Activated CD8-positive, alpha-beta memory T cell treated with anti-CD3 and anti-CD28 coated beads, Interleukin-2, amount 50 U/mL, for 1 hour (primary cell): ENCODE data around the gene APPL2.

Experiments
- DNase-seq: peaks from one replicate; pipeline ENCODE4 v3.0.0-alpha.2; 2020; ENCODE audit errors: extremely low read depth

The APPL2 gene

DNA sequence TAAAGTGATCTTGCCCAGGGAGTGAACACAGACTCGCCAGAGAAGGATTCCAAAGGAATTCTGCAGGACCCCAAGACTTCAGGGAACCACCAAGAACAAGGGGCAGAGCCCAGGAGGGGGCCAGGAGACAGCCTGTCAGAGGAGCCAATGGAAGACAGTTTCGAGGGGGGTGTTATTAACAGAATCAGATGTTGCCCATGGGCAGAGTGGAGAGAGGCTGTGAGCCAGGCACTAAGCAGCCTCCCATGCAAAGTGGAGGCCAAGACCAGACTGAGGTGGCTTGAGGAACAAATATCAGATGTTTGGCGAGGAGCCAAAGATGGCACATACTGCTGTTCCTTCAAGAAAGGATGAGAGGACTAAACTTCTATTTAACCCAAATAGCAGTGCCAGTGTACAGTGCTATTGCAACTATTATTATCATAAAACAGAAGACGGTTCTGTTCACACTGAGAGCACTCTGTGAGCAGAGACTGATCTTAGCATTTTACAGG lies 12.6 kb downstream of the APPL2 start:
- DNase-seq = no peak

- no peak for DNase-seq
Measured at GRCh38 chr12:105222726-105223351, 13.1 kb downstream of the APPL2 start.

GRCh38 chr12:105222284-105222655 lies 13.7 kb downstream of the APPL2 start:
- no peak for DNase-seq

DNA sequence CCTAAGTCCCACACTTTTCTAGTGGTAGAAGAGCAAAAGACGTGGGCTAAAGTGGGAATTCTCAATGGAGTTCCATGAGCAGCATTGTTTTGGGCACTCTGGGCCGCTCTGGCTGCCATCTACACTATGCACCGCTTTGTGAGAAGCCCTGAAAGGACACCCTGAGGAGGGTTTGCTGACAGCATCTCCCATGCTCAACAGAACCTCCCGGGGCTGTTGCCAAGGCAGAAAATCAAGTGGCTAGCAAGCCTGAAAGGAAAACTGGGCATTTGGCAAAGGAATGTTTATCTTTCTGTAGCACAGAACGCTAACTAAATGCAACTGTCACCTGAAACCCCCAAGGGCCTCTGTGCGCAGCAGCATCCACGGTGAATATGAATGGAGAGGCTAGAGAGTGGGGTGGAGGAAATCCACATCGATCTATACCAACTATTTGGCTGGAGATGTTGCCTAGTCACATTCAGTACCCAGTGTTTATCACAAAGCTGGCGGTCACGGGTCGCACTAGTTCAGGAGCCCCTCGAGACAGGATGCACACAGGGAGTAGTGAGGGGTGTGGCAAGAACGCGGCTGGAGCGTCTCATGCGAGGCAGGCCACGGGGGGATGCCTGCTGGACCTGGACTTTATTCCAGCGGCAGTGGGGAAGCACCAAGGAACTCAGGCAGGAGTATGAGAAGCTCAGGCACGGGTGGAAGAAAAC lies 14.2 kb downstream of the APPL2 start:
- DNase-seq = no peak

DNA sequence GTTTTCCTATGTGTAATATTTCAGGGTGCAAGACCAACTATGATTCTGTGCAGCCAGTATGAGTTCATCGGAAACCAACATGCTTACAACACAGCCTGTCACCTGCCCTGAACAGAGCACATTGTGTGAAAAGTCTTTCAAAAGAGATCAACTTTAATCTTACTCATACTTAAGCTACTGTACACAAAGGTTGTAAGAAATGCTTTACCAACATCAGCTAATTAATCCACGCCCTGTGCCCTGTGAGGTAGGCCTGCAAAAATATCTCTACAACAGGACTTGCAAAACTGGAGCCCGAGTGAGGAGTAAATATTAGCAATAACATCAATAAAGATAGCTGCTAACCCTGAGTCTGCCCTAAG lies 15.1 kb downstream of the APPL2 start:
- no peak for DNase-seq

DNA sequence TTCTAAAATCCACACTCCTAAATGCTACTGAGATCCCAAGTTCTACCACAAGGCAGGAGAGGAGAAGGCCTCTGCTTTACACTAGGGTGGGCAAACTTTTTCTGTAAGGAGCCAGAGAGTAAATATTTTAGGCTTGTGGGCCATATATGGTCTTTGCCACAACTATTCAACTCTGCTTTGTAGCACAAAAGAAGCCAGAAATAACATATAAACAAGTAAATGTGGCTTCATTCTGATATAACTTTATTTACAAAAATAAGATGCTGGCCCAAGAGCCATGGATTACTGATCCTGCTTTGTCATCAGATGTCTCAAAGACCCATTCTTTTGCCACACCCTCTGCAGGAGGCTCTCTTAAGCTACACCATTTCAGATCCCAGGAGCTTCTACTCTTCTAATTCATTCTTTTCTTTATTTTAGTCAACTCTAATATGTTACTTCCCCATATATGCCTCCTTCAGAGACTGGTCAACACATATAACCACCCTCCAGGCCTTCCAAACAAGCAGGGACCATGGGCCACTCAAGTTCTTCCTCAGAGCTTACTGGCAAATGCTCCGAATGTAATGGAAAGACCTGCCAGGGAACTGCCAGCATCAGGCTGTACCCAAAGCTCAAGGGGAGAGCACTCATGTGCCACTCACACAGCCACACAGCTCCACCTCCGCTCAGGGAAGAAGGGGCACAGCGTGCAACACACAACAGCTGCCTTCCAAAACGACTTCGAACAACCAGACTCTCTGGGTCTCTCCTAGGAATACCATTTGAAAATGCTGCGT lies 15.6 kb downstream of the APPL2 start:
- no peak for DNase-seq

GRCh38 chr12:105219261-105220028 lies 16.5 kb downstream of the APPL2 start:
- no peak for DNase-seq

DNA sequence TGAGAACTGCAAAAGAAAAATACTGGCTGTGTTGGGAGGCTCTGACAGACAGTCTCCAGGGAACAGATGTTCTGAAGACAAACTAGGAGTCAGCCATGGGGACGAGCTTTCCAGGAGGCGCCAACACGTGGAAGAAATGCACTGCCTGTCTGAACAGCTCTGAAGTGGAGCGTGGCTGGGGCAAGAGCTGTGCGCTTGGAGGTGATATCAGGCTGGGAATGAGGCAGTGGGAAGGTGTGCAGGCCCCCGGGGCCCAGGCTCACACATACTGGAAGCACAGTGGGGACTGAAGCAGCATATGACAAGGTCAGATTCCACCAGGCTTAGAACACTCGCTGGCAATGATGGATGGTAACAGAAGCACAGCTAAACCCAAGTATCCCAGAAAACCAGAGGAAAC lies 17.5 kb downstream of the APPL2 start:
- DNase-seq = no peak

DNA sequence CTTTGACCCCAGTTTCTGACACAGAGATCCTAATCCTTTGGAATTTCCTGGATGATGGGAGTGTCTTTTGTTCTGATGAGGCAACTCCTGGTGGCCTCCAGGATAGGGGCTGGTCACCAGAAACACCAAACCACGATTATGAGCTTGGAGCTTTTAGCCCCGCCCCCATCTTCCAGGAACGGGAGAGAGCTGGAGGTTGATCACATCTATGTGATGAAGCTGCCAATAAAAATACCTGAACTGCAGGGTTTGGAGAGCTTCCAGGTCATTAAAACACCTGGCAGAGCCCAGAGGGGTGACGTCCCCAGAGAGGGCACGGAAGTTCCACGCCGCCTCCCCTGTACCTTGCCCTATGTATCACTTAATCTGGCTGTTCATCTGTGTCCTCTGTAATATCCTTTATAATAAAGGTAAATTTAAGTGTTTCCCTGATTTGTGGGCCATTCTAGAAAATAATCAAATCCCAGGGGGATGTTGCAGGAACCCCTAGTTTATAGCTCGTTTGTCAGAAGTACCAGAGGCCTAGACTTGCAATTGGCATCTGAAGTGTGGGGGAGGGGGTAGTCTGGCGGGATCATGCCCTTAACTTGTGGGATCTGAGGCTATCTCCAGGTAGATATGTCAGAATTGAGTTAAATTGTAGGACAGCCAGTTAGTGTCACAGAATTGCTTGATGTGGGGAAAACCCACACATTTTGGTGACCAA lies 21.2 kb downstream of the APPL2 start:
- DNase-seq = no peak

DNA sequence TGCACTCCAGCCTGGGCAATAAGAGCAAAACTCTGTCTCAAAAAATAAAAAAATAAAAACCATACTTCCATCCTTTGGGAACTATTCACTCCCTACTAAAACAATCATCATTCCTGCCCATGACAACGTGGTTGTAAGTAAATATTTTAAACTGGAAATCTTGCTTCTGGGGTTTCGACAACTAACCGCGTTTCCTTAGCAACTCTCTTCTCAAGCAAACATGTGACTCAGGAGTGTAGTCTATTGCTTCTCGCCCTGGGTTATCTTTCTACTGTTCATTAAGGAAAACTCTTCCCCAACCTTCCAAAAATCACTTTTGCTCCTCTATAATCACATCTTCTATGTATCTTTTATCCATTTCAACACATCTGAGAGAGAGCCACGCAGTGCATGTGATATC lies 21.8 kb downstream of the APPL2 start:
- no peak for DNase-seq

- no peak for DNase-seq
Measured at GRCh38 chr12:105212438-105212837, 23.5 kb downstream of the APPL2 start.

DNA sequence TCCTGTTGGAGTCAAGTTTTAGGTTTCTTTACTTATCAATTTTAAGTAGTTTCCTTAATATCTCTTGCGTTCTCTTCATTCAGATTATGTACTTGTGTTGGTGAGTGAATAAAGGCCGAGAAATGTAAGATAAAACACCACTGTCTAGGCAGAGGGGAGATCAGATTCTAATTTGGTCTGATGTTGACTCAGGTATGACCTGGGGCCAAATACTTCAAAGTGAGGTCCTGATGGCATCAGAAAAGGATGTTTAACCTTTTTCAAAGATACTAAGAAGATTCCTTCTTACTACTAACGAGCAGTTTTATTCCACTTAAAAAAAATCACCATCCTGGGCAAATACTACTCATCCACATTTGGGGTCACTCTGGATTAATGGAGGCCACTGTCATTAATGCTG lies 26.9 kb downstream of the APPL2 start:
- DNase-seq = no peak

DNA sequence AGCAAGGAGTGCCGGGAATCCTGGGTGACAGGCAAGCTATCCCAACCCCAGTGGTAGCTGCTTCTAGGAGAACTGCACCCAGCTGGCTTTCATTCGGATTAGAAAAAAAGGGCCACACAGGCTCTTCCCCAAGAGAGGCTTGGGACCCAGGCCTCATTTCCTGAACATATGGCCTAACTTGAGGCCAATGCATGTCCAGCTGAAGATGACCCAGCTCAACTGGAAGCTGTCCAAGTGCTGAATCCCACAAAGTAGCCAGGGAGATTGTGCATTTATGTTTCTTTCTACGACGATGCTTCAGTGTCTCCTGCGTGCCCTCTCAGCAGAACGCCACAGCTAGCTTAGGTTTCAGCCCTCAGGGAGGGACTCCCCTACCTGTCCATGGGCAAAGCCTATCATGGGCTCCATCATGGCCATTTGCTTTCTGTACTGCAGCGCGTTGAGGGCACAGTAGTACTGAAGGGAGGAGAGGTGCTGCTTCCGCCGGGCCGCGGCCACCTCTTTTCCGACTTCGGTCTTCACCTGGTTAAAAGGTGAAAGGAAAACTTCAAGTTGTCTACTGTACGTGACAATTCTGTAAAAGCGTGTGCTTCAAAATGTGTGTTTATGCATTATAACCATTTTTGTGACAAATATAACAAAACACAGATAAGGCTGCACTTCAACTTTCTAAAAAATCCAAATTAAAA lies 29.1 kb downstream of the APPL2 start:
- DNase-seq = no peak

DNA sequence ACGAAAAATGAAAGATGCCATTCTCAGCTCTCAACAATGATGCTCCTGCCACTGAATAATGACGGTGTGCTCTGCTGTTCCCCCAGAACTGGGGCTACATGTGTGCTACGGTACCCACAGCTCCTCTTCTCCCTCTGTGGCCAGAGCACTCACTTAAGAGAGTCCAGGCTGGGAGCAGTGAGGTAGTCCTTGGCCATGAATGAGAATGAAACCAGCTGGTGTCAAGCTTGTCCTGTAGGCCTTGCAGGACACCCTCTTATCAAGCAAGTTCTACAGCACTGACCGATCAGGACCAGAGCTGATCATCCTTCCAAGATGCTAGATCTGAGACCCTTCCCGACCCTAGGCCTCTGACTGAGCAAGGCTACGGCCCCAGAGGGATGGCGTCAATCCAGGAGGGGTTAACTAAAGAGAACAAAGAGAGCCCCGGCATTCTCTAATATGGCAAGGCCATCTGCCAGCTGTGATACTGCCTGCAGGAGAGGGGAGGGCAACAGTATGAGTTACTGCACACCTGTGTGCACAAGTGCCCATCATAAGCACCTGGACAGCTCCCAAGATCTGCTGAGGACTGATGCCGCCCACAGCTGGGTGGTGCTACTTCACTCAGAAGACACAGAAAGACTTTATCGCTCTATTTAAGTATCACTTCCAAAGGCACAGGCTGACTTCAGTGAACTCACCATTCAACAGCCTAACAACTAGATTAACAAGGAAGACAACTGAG lies 30.5 kb downstream of the APPL2 start:
- no peak for DNase-seq

GRCh38 chr12:105204916-105205315 lies 31.1 kb downstream of the APPL2 start:
- no peak for DNase-seq

- DNase-seq = no peak
Measured at GRCh38 chr12:105204127-105204526, 31.8 kb downstream of the APPL2 start.

DNA sequence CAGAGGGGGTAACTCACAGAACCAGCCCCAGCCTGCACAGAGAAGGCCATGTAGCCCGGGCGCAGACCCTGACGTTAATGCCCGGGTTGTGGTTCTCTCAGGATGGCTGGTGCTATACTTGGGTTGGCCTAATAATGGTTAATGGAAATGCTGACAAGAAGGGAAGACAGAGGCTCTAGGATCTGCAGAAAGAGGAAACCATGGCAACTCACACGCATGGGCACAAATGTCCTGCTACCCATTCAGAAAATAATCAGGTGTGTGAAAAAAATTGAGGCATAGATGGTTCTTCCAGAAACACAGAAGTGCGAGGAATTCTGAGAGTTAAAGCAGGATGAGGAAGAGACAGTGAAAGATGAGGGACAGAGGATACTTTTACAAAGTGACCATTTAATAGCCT lies 33.8 kb downstream of the APPL2 start:
- no peak for DNase-seq

DNA sequence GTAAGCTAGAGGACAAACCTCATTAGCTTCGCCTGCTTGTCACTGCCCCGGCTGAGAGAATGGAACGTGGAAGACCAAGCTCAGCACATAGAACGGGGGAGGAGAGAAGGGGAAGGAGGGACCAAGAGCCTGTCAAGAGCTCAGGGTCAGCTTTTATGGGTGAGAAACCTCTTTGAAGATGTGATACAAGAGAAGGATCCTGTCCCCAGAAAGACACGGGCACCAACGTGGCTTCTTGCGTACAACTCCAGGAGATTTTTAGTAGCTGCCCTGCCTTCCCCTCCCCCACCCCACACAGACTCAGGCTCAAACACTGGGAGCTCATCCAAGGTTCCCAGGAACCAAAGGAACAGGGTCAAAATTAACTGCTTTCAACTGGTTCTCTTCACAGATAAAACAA lies 34.7 kb downstream of the APPL2 start:
- DNase-seq = no peak

DNA sequence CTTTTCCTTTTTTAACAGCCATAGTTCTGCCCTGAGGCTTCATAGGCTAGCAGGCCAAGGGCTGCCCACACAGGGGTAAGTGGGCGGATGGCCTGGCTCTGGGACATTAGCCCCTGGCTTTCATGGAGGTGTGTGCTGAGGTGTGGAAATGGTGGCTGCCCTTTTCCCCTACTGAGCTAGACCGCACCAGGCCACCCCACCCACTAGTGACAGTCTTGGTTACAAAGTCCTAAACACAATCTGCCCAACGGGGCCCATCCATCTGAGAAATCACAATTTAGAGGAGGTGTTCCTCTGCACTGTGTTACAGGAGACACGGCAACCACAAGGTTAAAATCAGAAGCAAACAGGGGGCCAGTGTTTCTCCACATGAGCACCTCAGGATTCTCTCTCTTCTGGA lies 35.6 kb downstream of the APPL2 start:
- DNase-seq = no peak

DNA sequence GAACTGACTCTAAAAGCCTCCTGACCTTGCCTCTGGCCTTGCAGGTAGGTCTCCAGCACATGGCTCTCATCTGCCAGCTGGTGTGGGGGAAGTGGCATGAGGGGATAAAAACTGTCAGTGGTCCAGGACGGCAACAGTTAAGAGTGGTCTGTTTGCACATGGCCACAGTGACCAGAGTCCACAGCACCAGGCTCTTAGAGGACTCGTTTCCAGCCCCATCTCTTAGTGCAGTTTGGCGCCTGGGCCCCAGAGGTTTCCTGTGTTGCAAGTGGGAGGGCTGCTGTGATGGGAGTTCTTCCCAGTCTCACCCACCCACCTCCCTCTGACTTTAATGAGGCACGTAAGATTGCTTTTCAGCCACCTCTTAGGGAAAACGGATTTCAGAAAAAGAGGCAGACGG lies 37.0 kb downstream of the APPL2 start:
- DNase-seq = no peak
